Measurements from ENCODE around the gene SERPINA5.

SERPINA5 gene

DNA sequence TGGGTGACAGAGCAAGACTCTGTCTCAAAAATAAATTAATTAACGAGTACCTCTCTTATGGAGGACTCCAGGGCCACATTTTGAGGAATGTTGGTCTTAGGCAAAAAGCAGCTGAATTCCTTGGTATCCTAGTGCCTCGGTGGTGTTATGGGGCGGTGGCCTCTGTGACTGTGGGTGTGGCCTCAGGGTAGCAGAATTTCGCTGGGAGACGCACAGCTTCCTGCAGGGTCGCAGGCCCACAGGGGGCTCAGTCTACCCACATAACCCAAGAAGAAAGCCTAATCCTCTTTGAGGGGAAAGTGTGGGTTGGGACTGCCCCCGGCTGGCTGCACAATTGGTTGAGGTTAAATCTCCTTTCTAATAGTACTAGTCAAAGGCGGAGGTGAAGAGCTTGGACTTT is 31.2 kb upstream of the SERPINA5 start:
- no peak for DNase-seq (ENCODE audit: low read depth)

- no peak for DNase-seq (ENCODE audit: low read depth)
Observed at GRCh38 chr14:94555991-94556390, 25.2 kb upstream of the SERPINA5 start.

- DNase-seq (ENCODE audit: low read depth): no peak
Observed at GRCh38 chr14:94557327-94557726, 23.9 kb upstream of the SERPINA5 start.

DNA sequence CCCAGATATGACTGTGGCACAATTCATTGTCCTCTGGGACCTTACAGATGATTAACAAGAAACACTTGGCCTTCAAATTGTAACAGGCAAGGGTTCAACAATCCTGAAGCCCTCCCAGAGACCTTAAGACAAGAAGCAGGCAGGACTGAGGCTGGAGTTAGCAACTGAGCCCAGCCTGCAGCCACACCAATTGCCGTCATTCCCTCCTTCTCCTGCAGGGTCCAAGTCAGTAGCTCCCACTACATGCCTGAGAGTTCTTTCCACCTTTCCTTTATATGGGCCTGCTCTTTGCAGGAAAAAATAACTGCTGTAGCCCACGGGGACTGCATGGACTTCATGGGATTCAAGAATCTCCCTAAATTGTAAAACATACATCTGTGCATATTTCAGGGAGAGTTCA is 22.4 kb upstream of the SERPINA5 start:
- no peak for DNase-seq (ENCODE audit: low read depth)

DNA sequence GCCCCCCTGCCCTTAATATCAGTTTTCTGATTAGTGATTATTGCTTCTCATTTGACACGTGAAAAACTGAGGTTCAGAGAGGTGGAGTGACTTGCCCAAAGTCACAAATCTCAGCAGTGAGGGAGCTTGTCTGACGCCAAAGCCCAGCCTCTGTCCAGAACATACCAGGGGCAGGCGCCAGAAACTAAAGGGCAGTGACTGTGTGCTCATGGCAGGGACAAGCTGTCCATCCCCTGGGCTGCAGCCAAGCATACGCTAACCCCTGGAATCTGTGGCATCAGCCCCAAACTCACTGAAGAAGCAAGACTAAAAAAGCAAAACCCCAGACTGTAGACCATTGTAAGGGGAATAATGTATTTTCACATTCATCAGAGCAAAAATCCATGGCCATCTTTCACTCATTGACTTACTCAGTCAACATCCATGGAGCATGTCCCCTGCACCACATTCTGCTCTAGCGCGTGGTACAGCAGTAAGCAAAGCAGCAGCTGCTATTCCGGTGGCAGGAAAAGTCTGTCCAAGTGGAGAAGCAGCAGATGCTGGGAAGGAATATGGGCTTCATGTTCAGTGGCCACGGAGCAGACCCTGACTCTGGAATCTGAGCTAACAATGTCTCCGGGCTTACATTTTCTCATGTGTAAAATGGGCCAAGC is 21.5 kb upstream of the SERPINA5 start:
- DNase-seq (ENCODE audit: low read depth): no peak

GRCh38 chr14:94560291-94560665 is 20.9 kb upstream of the SERPINA5 start:
- DNase-seq (ENCODE audit: low read depth): no peak

- no peak for DNase-seq (ENCODE audit: low read depth)
Observed at GRCh38 chr14:94560751-94561655, 20.2 kb upstream of the SERPINA5 start, which contains the start of gene SERPINA4. TSS of gene SERPINA4 (plus strand) at chr14:94561442. CDS start at chr14:94563483, 2,041 bp downstream.

DNA sequence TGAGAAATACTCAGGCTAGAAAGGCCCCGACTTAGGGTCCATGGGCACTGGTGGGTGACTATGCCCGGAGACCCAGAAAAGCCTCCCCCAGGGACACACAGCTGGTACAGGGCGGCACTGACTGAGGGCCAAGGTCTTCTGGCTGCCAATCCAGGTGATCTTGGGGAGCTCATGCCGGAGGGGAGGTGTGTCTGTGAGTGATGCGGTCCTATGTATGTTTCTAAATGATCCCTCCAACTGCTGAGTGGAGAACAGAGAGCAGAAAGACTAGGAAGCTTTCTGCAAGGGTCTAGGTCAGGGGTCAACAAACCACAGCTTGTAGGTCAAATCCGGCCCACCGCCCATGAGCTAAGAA is 19.6 kb upstream of the SERPINA5 start:
- no peak for DNase-seq (ENCODE audit: low read depth)

DNA sequence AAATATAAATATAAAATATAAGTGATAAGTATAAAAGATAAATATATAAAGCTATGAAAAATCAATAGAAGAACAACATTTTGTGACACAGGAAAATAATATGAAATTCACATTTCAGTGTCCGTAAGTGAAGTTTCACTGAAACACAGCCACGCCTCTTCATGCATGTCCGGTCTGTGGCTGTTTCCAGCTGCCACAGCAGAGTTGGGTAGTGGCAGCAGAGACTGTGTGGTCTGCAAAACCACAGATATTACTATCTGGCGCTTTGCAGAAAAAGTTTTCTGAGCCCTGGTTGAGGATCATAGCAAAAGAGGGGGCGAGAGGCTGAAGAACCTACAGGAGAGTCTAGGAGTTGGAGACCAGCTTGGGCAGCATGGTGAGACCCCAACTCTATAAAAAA is 19.2 kb upstream of the SERPINA5 start:
- no peak for DNase-seq (ENCODE audit: low read depth)

DNA sequence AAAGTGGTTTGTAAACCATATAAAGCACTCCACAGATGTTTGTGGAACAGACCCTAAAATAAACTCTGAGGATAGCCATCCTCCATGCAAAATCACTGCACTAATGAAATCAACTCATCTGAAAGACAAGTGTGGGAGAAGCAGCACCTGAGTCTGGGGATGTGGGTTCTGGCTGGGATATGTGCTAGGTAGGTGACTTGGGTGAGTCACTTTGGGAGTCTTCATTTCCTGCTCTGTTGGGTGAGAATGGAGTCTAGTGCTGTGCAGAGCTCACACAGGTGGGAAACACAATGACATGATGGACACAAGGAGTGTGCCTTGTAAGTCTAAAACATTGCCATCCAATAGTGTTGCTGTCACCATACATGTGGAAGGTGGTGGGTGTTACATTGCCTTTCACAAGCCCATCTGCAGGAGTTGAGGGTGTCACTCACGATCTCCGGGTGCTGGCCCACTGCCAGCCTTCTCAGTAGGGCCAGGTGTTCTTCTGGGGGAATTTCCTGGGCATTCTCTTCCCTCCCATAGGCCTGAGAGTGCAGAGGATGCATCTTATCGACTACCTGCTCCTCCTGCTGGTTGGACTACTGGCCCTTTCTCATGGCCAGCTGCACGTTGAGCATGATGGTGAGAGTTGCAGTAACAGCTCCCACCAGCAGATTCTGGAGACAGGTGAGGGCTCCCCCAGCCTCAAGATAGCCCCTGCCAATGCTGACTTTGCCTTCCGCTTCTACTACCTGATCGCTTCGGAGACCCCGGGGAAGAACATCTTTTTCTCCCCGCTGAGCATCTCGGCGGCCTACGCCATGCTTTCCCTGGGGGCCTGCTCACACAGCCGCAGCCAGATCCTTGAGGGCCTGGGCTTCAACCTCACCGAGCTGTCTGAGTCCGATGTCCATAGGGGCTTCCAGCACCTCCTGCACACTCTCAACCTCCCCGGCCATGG is 18.0 kb upstream of the SERPINA5 start:
- DNase-seq (ENCODE audit: low read depth): no peak

- DNase-seq (ENCODE audit: low read depth): no peak
Observed at GRCh38 chr14:94564381-94564780, 16.8 kb upstream of the SERPINA5 start.

DNA sequence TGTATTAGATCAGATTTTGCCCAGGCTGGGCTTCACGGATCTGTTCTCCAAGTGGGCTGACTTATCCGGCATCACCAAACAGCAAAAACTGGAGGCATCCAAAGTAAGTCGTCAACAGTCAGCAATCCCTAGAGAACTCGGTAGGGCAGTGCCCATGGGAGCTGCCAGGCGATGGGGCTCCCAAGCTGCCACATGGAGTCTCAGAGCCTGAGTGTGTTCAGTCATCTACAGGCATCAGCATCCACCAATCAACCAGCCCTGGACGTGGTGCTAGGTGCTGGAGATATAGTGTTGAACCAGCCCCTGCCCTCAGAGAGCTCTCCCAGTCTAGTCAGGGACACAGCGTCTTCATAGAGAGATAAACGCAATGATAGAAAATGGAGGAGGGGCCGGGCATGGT is 13.0 kb upstream of the SERPINA5 start:
- no peak for DNase-seq (ENCODE audit: low read depth)

DNA sequence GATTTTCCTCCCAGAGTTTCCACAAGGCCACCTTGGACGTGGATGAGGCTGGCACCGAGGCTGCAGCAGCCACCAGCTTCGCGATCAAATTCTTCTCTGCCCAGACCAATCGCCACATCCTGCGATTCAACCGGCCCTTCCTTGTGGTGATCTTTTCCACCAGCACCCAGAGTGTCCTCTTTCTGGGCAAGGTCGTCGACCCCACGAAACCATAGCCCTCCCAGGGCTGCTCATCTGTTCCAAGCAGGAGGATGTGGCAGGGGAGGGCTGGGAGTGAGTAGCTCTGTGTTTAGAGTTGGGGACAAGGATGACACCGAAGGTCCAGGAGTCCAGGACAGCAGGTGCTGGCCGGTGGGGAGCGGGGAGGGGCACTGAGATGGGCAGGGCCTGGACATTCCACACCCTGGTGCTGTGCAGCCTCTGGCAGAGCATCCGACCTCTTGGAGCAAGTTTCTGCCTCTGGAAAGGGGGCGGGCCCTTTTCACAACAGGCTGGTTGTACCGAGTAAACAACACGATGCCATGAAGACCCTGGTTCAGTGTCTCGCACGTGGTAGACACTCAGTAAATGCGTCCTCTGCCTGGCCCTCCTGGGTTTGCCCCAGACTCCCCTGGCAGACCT is 11.7 kb upstream of the SERPINA5 start:
- no peak for DNase-seq (ENCODE audit: low read depth)

- no peak for DNase-seq (ENCODE audit: low read depth)
Observed at GRCh38 chr14:94570002-94570400, 11.2 kb upstream of the SERPINA5 start.

DNA sequence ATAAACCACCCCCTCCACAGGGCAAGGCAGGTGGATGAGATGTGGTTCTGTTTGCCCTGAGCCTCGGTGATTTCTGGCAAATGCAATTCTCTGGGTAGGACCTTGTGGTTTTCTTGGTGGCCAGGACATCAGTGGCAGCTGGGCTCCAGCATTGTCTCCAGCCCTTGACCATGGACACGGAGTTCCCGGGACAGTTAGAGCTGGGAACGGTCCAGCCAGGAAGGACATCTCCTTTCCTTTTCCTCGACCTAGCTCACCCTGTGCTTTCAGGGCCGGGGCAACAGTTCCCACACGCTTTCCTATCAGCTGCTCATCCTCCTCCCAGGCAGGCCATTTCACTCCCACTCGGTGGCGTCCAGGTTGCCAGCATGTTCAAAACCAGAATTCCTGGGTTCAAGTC is 10.8 kb upstream of the SERPINA5 start:
- no peak for DNase-seq (ENCODE audit: low read depth)

DNA sequence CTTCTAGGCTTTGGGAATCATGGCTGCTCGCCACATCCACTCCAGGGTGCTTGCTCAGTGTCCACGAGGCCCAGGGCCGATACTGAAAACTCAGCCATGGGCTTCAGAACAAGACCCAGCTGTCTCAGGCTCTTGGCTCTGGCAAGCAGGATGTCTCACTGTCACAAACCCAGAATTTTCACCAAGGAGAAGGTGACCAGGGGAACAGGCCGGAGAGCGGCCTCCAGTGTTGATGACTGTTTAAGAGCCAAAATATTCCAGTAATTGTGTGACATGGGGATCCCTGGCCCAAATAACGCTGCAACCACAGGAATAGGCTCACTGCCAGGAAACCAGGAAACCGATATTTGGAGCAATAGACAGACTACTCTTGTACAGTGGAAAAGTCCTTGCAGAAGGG is 9.8 kb upstream of the SERPINA5 start:
- no peak for DNase-seq (ENCODE audit: low read depth)

DNA sequence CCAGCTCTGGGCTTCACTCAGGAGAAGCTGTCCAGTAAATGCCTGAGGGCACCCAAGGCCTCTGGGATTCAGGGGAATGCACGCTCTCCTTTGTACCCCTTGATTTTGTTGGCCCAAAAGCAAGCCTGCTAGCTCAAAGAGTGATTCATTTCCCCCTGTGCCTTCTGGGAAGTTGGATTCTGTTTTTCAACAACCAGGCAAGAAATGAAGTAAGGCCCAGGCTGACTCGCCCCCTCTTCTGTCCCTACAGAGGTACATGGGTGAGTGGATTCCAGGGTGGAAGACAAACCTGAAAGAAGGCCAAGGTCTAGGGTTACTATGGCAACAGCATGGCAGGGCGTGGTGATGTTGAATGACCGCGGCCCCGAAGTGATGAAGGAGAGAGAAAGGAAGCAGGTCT is 9.3 kb upstream of the SERPINA5 start:
- DNase-seq (ENCODE audit: low read depth): no peak

DNA sequence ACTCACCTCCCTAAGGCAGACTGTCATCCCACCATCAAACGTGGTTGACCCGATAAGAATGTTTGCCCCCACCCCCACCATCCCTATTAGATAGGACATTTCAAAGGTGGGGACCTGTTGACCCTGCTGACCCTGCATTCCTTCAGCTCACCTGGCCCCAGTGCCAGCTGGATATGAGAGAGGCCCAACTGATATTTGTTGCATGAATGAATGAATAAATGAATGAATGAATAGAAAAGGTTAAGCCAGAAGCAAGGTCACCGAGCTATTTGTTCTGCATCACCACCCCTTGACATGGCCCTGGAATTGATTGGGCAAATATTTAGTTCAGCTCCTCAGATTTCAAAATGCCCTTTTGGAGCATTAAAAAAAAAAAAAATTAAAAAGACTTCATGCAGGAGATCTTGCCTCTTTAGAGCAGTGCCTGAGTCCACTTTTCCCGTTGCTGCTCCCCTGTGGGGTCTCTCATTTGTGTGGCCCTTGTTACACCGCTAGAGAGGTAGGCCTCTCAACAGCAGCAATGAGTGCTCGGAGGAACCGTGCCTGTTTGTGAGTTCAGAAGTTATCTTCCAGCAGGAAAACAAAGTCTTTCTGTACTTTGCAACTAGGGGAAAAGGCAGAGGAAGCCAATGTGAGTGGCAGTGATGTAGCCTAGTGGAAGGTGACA is 8.5 kb upstream of the SERPINA5 start:
- DNase-seq (ENCODE audit: low read depth): no peak

DNA sequence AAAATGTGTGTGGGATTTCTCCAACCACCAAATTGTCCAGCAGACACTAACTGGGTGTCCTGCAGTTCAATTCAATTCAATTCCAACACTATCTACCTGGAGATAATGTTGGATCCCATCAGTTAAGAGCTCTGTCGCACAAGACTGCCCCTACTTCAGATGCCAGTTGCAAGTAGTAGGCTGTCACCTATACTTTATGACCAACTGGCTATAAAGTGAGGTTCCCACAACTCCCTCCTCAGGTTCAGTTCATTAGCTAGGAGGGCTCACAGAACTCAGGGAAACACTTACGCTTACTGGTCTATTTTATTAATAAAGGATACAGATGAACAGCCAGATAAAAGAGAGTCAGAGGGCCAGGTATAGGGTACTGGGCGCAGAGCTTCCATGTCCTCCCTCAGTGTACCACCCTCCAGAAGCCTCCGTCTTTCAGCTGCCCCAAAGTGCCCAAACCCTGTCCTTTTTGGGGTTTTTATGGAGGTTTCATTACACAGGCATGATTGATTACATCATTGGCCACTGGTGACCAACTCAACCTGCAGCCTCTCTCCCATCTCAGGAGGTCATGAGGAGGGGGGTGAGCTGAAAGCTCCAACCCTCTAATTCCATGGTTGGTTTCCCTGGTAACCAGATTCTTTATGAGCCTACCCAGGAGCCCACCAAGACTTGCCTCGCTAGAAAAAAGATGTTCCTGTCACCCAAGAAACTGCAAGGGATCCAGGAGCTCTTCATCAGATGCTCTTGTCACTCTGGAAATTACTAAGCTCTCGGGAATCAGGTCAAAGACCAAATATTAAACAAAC is 7.5 kb upstream of the SERPINA5 start:
- DNase-seq (ENCODE audit: low read depth): no peak

GRCh38 chr14:94574336-94574735 is 6.9 kb upstream of the SERPINA5 start:
- no peak for DNase-seq (ENCODE audit: low read depth)

All from stimulated activated CD8-positive, alpha-beta memory T cell treated with anti-CD3 and anti-CD28 coated beads, Interleukin-7, amount 100 ng/mL, for 24 hours (primary cell).